H1 (cell line): ENCODE data around the gene SOHLH1. TPM values are rescaled to one million over a fixed set of nuclear protein-coding genes. Genes with fewer than 3 reads are reported as not detected.

Experiments used
- CTCF ChIA-PET: fragments of 300-600 bp; sonication (Branson Sonifier 250); formaldehyde crosslinking; loops from one replicate; lab custom pipeline; 2021; ENCODE audit not compliant: partially characterized antibody; lab: Charles Lee
- POLR2A ChIA-PET: fragments of 300-600 bp; sonication (Branson Sonifier 250); formaldehyde crosslinking; loops from one replicate; lab custom pipeline; 2021; ENCODE audit warnings: inconsistent platforms; ENCODE audit not compliant: partially characterized antibody; lab: Charles Lee
- DNase-seq, 2 experiments: peaks; one replicate each; pipeline versions ENCODE4 v3.0.0 to v3.0.0-alpha.2; 2010 to 2022; ENCODE audit warnings: low spot score in 2 of 2, low read depth in 1 of 2, mixed read lengths in 1 of 2
- FAIRE-seq: peaks from 2 replicates; lab custom pipeline; 2011; peaks lifted over from hg19 to GRCh38; lab: Jason Lieb, UNC
- H2AFZ ChIP-seq: 2 replicates; pipeline ENCODE4 v1.8.1; 2012; ENCODE audit warnings: low read length, inconsistent platforms
- H2AK5ac ChIP-seq: 2 replicates; pipeline ENCODE4 v1.6.1; 2013; ENCODE audit warnings: low read depth, low read length
- H2BK120ac ChIP-seq: replicated peaks from 2 replicates; pipeline ENCODE3; 2013; ENCODE audit warnings: low read depth, low read length, inconsistent platforms
- H2BK12ac ChIP-seq: 2 replicates; pipeline ENCODE4 v1.6.1; 2013; ENCODE audit warnings: low read depth, low read length
- H2BK15ac ChIP-seq: 2 replicates; pipeline ENCODE4 v1.6.1; 2013; ENCODE audit warnings: low read length
- H2BK20ac ChIP-seq: 2 replicates; pipeline ENCODE4 v1.6.1; 2013; ENCODE audit warnings: low read length
- H2BK5ac ChIP-seq: 2 replicates; pipeline ENCODE4 v1.6.1; 2013; ENCODE audit warnings: low read depth, low read length
- H3K14ac ChIP-seq: 2 replicates; pipeline ENCODE4 v1.6.1; 2013; ENCODE audit warnings: inconsistent platforms; ENCODE audit not compliant: insufficient read length
- H3K18ac ChIP-seq: 2 replicates; pipeline ENCODE4 v1.6.1; 2013; ENCODE audit warnings: low read length; ENCODE audit errors: extremely low read depth
- H3K23ac ChIP-seq: 2 replicates; pipeline ENCODE4 v1.6.1; 2013; ENCODE audit warnings: inconsistent platforms; ENCODE audit not compliant: insufficient read length
- H3K23me2 ChIP-seq: 2 replicates; pipeline ENCODE4 v1.6.1; 2013; ENCODE audit warnings: low read depth, low read length
- H3K27ac ChIP-seq: 2 replicates; pipeline ENCODE4 v1.6.1; 2011; ENCODE audit warnings: low read depth, low read length, inconsistent platforms
- H3K27me3 ChIP-seq, 4 experiments: replicated peaks in 1 of 4; 1 replicate in 1 of 4; 2 replicates in 3 of 4; pipeline versions ENCODE4 v1.6.1 to v1.8.1; 2011 to 2013; ENCODE audit warnings: low read length in 3 of 4, mild to moderate bottlenecking in 3 of 4, inconsistent platforms in 2 of 4, mixed read lengths in 2 of 4, moderate library complexity in 1 of 4; ENCODE audit not compliant: control insufficient read depth in 3 of 4, insufficient read depth in 3 of 4; ENCODE audit errors: extremely low read depth in 1 of 4
- H3K36me3 ChIP-seq, 4 experiments: 2 replicates each; pipeline versions ENCODE4 v1.6.1 to v1.8.1; 2011 to 2013; ENCODE audit warnings: mild to moderate bottlenecking in 4 of 4, low read length in 3 of 4, moderate library complexity in 2 of 4, control low read depth in 1 of 4, inconsistent platforms in 1 of 4; ENCODE audit not compliant: insufficient read depth in 4 of 4, control insufficient read depth in 2 of 4
- H3K4ac ChIP-seq: replicated peaks from 2 replicates; pipeline ENCODE3; 2013; ENCODE audit warnings: low read length, low read depth, mixed read lengths, inconsistent platforms; ENCODE audit not compliant: insufficient read length
- H3K4me1 ChIP-seq, 4 experiments: replicated peaks in 1 of 4; 1 replicate in 1 of 4; 2 replicates in 3 of 4; pipeline versions ENCODE4 v1.6.1 to v1.8.1; 2011 to 2013; ENCODE audit warnings: low read length in 3 of 4, inconsistent platforms in 2 of 4, mixed read lengths in 1 of 4; ENCODE audit not compliant: insufficient read depth in 4 of 4, control insufficient read depth in 3 of 4
- H3K4me2 ChIP-seq, 2 experiments: 2 replicates each; pipeline versions ENCODE4 v1.6.1 to v1.8.1; 2011 to 2013; ENCODE audit warnings: low read depth in 2 of 2, low read length in 2 of 2, control low read depth in 1 of 2, inconsistent platforms in 1 of 2, mild to moderate bottlenecking in 1 of 2; ENCODE audit not compliant: insufficient read depth in 1 of 2
- H3K4me3 ChIP-seq, 4 experiments: fragments of 200-600, 300-600 bp in 1 of 4; sonication (generic), shearing (Covaris generic), sonication (Bioruptor Twin) in 1 of 4; 2 replicates each; pipeline versions ENCODE4 v1.5.1 to v1.8.1; 2011 to 2016; ENCODE audit warnings: low read length in 4 of 4, low read depth in 3 of 4, control low read depth in 2 of 4, inconsistent platforms in 2 of 4, mild to moderate bottlenecking in 2 of 4, mixed read lengths in 1 of 4, moderate library complexity in 1 of 4; ENCODE audit not compliant: insufficient read depth in 2 of 4; ENCODE audit errors: extremely low read depth in 1 of 4
- H3K56ac ChIP-seq: replicated peaks from 2 replicates; pipeline ENCODE3; 2013; ENCODE audit warnings: low read depth, mild to moderate bottlenecking, mixed read lengths, low read length, inconsistent platforms; ENCODE audit not compliant: insufficient read length
- H3K79me1 ChIP-seq: 2 replicates; pipeline ENCODE4 v1.6.1; 2013; ENCODE audit warnings: low read depth, low read length, control low read depth
- H3K79me2 ChIP-seq, 2 experiments: 2 replicates each; pipeline versions ENCODE4 v1.6.1 to v1.8.1; 2012 to 2013; ENCODE audit warnings: low read length in 2 of 2, mild to moderate bottlenecking in 2 of 2, inconsistent platforms in 1 of 2; ENCODE audit not compliant: insufficient read depth in 2 of 2, control insufficient read depth in 1 of 2
- H3K9ac ChIP-seq, 4 experiments: replicated peaks in 1 of 4; 1 replicate in 1 of 4; 2 replicates in 3 of 4; pipeline versions ENCODE4 v1.6.1 to v1.8.1; 2011 to 2013; ENCODE audit warnings: low read depth in 3 of 4, low read length in 3 of 4, control low read depth in 2 of 4, mild to moderate bottlenecking in 2 of 4, moderate library complexity in 2 of 4, inconsistent platforms in 1 of 4; ENCODE audit errors: extremely low read depth in 1 of 4
- H3K9me3 ChIP-seq, 2 experiments: 2 replicates each; pipeline versions ENCODE4 v1.6.1 to v1.8.1; 2012 to 2013; ENCODE audit warnings: mild to moderate bottlenecking in 2 of 2, moderate library complexity in 2 of 2, control low read depth in 1 of 2, inconsistent platforms in 1 of 2, low read depth in 1 of 2, low read length in 1 of 2, mixed read lengths in 1 of 2; ENCODE audit not compliant: insufficient read depth in 2 of 2
- H4K20me1 ChIP-seq, 2 experiments: replicated peaks in 1 of 2; 2 replicates each; pipeline versions ENCODE3 to v1.8.1; 2011 to 2013; ENCODE audit warnings: inconsistent platforms in 2 of 2, low read length in 2 of 2, mild to moderate bottlenecking in 1 of 2; ENCODE audit not compliant: insufficient read depth in 2 of 2, control insufficient read depth in 1 of 2
- H4K5ac ChIP-seq: 2 replicates; pipeline ENCODE4 v1.6.1; 2013; ENCODE audit warnings: low read length, low read depth, mixed read lengths, inconsistent platforms; ENCODE audit not compliant: insufficient read length
- H4K8ac ChIP-seq: 2 replicates; pipeline ENCODE4 v1.8.0; 2013; ENCODE audit warnings: mild to moderate bottlenecking, moderate library complexity, low read length, inconsistent platforms; ENCODE audit not compliant: insufficient read depth; ENCODE audit errors: extremely low read depth
- H4K91ac ChIP-seq: replicated peaks from 2 replicates; pipeline ENCODE3; 2013; ENCODE audit warnings: low read length, mixed read lengths, inconsistent platforms; ENCODE audit not compliant: insufficient read length
- BRCA1 ChIP-seq: IDR thresholded peaks from 2 replicates; pipeline ENCODE4 v1.6.1; 2012; ENCODE audit warnings: low read depth, low read length, improper control_type of control experiment
- CTCF ChIP-seq, 3 experiments: IDR thresholded peaks; 1 replicate in 2 of 3; 2 replicates in 1 of 3; pipeline versions ENCODE4 v1.5.1 to v1.6.1; 2011; ENCODE audit warnings: low read length in 3 of 3, mild to moderate bottlenecking in 3 of 3, inconsistent platforms in 2 of 3, low read depth in 1 of 3, moderate library complexity in 1 of 3; ENCODE audit not compliant: insufficient read depth in 1 of 3; ENCODE audit errors: control extremely low read depth in 1 of 3
- EGR1 ChIP-seq: IDR thresholded peaks from 2 replicates; pipeline ENCODE4 v1.6.1; 2011; ENCODE audit warnings: low read depth, low read length, borderline replicate concordance
- FOSL1 ChIP-seq: IDR thresholded peaks from 2 replicates; pipeline ENCODE4 v1.6.1; 2011; ENCODE audit warnings: mild to moderate bottlenecking, low read depth, low read length, moderate library complexity; ENCODE audit not compliant: insufficient read depth
- RAD21 ChIP-seq, 2 experiments: IDR thresholded peaks in 1 of 2; conservative IDR thresholded peaks in 1 of 2; 2 replicates each; pipeline ENCODE4 v1.6.1; 2011; ENCODE audit warnings: low read depth in 2 of 2, low read length in 2 of 2, improper control_type of control experiment in 1 of 2, inconsistent platforms in 1 of 2, mild to moderate bottlenecking in 1 of 2, moderate library complexity in 1 of 2
- SP4 ChIP-seq: IDR thresholded peaks from 2 replicates; pipeline ENCODE4 v1.6.1; 2012; ENCODE audit warnings: low read length, inconsistent platforms
- WGBS, 2 experiments: shearing (Covaris generic) in 1 of 2; methylation state at CpG; one replicate each; pipeline versions ENCODE4 v1.1.6 to v1.1.7; 2013 to 2015; ENCODE audit warnings: low lambda C conversion rate in 2 of 2, mixed read lengths in 2 of 2, inconsistent platforms in 1 of 2, low coverage in 1 of 2, missing lambda C conversion rate in 1 of 2; ENCODE audit not compliant: insufficient replicate concordance in 2 of 2, insufficient coverage in 1 of 2, insufficient read length in 1 of 2; ENCODE audit errors: extremely low coverage in 1 of 2, missing lambda C conversion rate in 1 of 2; 5-methylcytosine and 5-hydroxymethylcytosine counted together
- polyA plus RNA-seq, 7 experiments: library from polyadenylated mRNA; depleted of rRNA in 3 of 7; stranded (reverse) in 5 of 7; unstranded in 2 of 7; fragments of >200 nt in 5 of 7; fragments of 200-250 nt in 2 of 7; gene quantifications; 1 replicate in 5 of 7; 2 replicates in 1 of 7; 4 replicates in 1 of 7; pipeline versions ENCODE4 v1.2.1 to v1.2.3, GENCODE V29; 2011 to 2013; ENCODE audit warnings: missing spikeins in 2 of 7, mixed read lengths in 2 of 7
- total RNA-seq: library from RNA; stranded (reverse); fragmentation: NEBNext Ultra II Directional; extraction: Animal tissue kit (Norgen Biotek cat#: 25700); gene quantifications from 2 replicates; pipeline ENCODE4 v1.2.1, GENCODE V29; 2021

SOHLH1 gene
- total and polyA plus RNA-seq, 2 of the 8 experiments (the other 6 are each of a cell fraction or from before 2014, with no cell fraction given) = 0.11 TPM; not detected in 1

GRCh38 chr9:135698767-135699166 is 514 bp downstream of the SOHLH1 start:
- no peak overlapping the region for H2AFZ ChIP-seq
- no peak overlapping the region for H3K14ac ChIP-seq
- POLR2A ChIA-PET = no interaction called here
- H2BK20ac ChIP-seq = no peak overlapping the region
- H2BK120ac ChIP-seq = no peak overlapping the region
- no peaks in the 10 kb centered on the region for H3K9me3 ChIP-seq
- TF ChIP-seq RAD21 (IDR thresholded peaks at IDR 0.05 in 1 of 2, conservative IDR thresholded peaks at IDR 0.05 in 1 of 2; ENCODE audit: low read depth in 2 of 2, low read length in 2 of 2) (peak in 1 of 2 experiments; percentile 32; a peak in 1 of 4 replicates), CTCF (IDR thresholded peaks at IDR 0.05; ENCODE audit: control extremely low read depth in 1 of 3, insufficient read depth in 1 of 3, low read depth in 1 of 3, low read length in 3 of 3) (peak in 2 of 3 experiments; percentile 30 to 52; a peak in 3 of 4 replicates), EGR1 (no peak), BRCA1 (no peak), SP4 (no peak), FOSL1 (no peak)
- H3K4me3 ChIP-seq = no peak overlapping the region
- no peak overlapping the region for H3K23ac ChIP-seq
- H2BK15ac ChIP-seq = no peak overlapping the region
- no peak overlapping the region for H3K9ac ChIP-seq
- peaks cover 3% of the 10 kb centered on the region; the same call in 1 of the 2 replicates for H3K23me2 ChIP-seq
- H3K36me3 ChIP-seq = no peaks in the 10 kb centered on the region
- H2BK5ac ChIP-seq = no peak overlapping the region
- WGBS, 2 experiments = 86% methylated on average over 19 of the region's 19 CpGs; no CpG with 5 or more reads in 1 of the 2 experiments
- H3K4ac ChIP-seq = no peak overlapping the region
- peaks cover 0 to 2% of the 10 kb centered on the region in 2 experiments for H4K20me1 ChIP-seq
- no peak overlapping the region for H3K27ac ChIP-seq
- H4K91ac ChIP-seq = no peak overlapping the region
- H3K79me2 ChIP-seq = no peaks in the 10 kb centered on the region
- DNase-seq (peak in 1 of 2 experiments; percentile 58), FAIRE-seq (no peak)
- H2BK12ac ChIP-seq = peak overlapping the region; percentile 39; the same call in 1 of the 2 replicates
- no peak overlapping the region; the same call in 1 of the 2 replicates for H3K18ac ChIP-seq
- no peaks in the 10 kb centered on the region for H3K79me1 ChIP-seq
- H3K4me1 ChIP-seq = peaks cover 0 to 17% (median under 1%) of the 10 kb centered on the region in 4 experiments; a peak in 3 of 7 replicates
- H3K27me3 ChIP-seq = peaks cover 0 to 14% (median 4%) of the 10 kb centered on the region in 4 experiments; a peak in 4 of 7 replicates
- H3K4me2 ChIP-seq = no peak overlapping the region
- no peak overlapping the region for H3K56ac ChIP-seq
- CTCF ChIA-PET = interaction anchor here (1.0 to 1.6 kb wide), 4 partner anchors 27 to 107 kb away, joined by 3 to 4 read pairs (median 3); no protein-coding TSS in a partner anchor
- H2AK5ac ChIP-seq = no peak overlapping the region
- no peak overlapping the region for H4K5ac ChIP-seq
- H4K8ac ChIP-seq = no peak overlapping the region; the same call in 1 of the 2 replicates
